A549 treated with Hydrocortisone at 1 μM for 4 hours (cell line): Measurements from ENCODE around the gene TSEN15. TPM values are rescaled to one million over a fixed set of nuclear protein-coding genes. Genes with fewer than 3 reads are reported as not detected.

ENCODE experiments used
- total RNA-seq: library from RNA; stranded (reverse); fragments of 200-300 nt; extraction: Qiagen RNA extraction; gene quantifications from 5 replicates; pipeline ENCODE4 v1.2.3, GENCODE V29; 2022

TSEN15 gene
- 29.1 to 31.3 TPM (median 30.9 TPM) in 5 replicates for total RNA-seq

DNA sequence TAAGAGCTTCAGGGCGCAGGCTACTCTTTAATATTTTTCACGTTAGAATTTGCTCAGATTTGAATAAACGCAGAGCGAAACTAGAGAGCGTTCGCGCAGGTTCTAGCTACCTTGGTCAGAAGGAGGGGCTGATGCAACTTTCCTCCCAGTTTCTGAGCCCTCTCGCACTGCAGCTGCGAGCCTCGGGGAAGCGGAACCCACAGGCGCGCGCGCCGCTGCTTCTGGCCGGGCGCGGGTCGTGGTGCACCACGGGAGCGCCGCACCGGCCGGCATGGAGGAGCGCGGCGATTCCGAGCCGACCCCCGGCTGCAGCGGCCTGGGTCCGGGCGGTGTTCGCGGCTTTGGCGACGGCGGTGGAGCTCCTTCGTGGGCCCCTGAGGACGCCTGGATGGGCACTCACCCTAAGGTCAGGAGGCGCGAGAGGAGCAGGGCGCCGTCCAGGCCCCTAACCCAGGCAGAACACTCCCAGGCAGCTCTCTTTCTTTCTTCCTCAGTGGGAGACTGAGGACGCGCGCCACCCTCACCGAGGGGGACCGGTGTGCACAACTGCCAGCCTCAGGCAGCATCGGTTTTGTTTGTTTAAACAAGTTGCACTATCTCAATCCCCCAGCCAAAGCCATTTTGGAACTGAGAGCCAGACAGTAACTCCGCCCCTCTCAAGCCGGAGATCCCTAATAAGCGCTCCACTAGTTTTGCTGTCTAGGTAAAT, at the start of gene TSEN15:
Gene TSEN15, plus strand, starts transcription at position 246 of the 709 bp plus-strand sequence. Its CDS starts 26 bp downstream, at position 272.

Other genes starting within 250 kb of the TSEN15 start
- 0.70 to 0.98 TPM (median 0.82 TPM) in 5 replicates for gene RGL1, start 246.6 kb upstream of the TSEN15 start, total RNA-seq
- 0.13 to 0.20 TPM (median 0.16 TPM) in 5 replicates for gene COLGALT2, start 14.0 kb upstream of the TSEN15 start, total RNA-seq